HPDE6-E6E7 (cell line): ENCODE measurements around the gene NOP58.
A peak's percentile ranks its signal among the peaks of the same experiment; 100 is the strongest.
"Not testable (repeated sequence)": the region's sequence is repeated elsewhere in the genome, so short reads cannot be mapped to it uniquely, and the experiment has no call there.

Experiments used
- DNase-seq: peaks from one replicate; pipeline ENCODE4 v3.0.0; 2011; ENCODE audit warnings: missing footprints; ENCODE audit errors: extremely low spot score

NOP58 gene

GRCh38 chr2:202306034-202306433 is 40.5 kb downstream of the NOP58 start:
- DNase-seq: no peak

GRCh38 chr2:202307690-202308089 is 42.1 kb downstream of the NOP58 start:
- no peak for DNase-seq

- no peak for DNase-seq
Observed at GRCh38 chr2:202311823-202312388, 46.3 kb downstream of the NOP58 start.

- no peak for DNase-seq
Observed at GRCh38 chr2:202314116-202314515, 48.6 kb downstream of the NOP58 start.

- no peak for DNase-seq
Observed at GRCh38 chr2:202317080-202317857, 51.7 kb downstream of the NOP58 start.

- not testable (repeated sequence) for DNase-seq
Observed at GRCh38 chr2:202320362-202320761, 54.8 kb downstream of the NOP58 start.

- DNase-seq: no peak
Observed at GRCh38 chr2:202322435-202322834, 56.9 kb downstream of the NOP58 start.

GRCh38 chr2:202327858-202328257 is 62.3 kb downstream of the NOP58 start:
- DNase-seq: no peak

GRCh38 chr2:202335791-202336467 is 70.4 kb downstream of the NOP58 start:
- DNase-seq: no peak

- no peak for DNase-seq
Observed at GRCh38 chr2:202337151-202337550, 71.6 kb downstream of the NOP58 start.

- no peak for DNase-seq
Observed at GRCh38 chr2:202337706-202338346, 72.3 kb downstream of the NOP58 start.

- DNase-seq: peak; percentile 20
Observed at GRCh38 chr2:202339071-202339870, 73.7 kb downstream of the NOP58 start.

- DNase-seq: peak; percentile 58
Observed at GRCh38 chr2:202344178-202344577, 78.6 kb downstream of the NOP58 start.

GRCh38 chr2:202346180-202346579 is 80.6 kb downstream of the NOP58 start:
- DNase-seq: no peak
